GM19023 (cell line): ENCODE measurements around the gene ANKRD13C.

ENCODE experiments used
- ATAC-seq: cut with Tn5 transposase; IDR thresholded peaks from one replicate; pipeline ENCODE4 v1.9.1; 2021; ENCODE audit warnings: mild to moderate bottlenecking, moderate library complexity; ENCODE audit not compliant: unreplicated experiment

ANKRD13C gene

DNA sequence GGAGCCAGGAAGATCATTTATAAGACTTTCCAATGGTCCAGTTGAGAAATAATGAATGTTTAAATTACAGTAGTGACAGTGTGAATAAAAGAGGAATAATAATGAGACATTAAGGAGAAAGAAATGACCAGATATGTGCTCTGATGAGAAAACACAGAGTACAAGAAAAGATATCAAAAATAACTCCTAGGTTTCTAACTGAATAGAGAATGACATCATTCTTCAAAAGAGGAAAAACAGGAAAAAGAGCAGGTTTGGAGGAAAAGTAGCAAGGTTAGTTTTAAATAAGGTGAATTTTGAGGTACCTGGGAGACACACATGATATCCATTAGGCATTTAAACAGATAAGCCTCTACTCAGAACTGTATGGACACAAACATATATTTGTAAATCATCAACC lies 55.0 kb downstream of the ANKRD13C start:
- ATAC-seq, result no peak

DNA sequence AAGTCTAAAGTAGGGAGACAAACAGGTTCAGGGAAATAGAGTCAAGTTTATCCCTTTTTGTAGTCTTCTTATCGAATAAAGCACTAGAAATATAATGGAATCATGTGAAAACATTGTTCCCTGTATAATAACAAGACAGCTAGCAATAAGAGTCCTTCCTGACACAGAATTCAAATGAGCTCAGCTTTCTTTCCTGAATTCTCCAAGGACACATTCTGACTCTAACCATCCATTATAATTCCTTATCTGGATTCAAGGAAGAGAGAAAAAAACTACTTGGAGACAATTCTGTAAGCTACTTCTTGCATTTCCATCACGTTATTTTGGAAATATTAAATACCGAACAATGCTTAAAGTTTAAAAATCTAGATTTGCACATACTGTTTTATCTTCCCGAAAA lies 58.8 kb downstream of the ANKRD13C start:
- ATAC-seq, result no peak

DNA sequence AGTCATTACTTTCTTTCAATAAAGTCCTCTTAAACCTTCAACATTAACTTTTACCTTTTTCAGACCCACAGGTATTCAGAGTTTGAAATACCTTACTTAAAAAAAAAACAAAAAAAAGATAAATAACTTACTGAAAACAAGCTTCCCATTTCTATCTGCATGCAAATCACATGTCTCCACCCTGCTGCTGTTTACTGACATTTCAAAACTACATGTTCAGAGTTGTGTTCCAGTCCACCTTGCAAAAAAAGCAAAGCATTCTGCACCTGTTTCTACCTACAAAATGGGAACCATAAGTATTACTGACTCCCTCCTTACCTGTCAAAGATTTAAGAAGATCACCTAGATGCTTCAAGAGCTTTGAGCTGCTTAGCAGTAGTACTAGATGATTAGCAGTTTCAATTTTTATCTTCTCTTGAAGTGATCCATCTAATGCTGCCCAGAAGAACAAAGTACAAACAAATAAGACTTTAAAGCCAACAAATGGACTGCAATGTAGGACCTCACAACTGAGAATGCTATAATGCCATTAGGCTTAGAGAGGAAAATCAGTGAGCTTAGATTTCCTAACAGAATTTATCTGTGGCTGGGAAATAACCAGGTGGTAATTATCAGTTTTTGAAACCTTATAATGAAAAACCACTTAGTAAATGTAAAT lies 61.2 kb downstream of the ANKRD13C start:
- ATAC-seq, result no peak

DNA sequence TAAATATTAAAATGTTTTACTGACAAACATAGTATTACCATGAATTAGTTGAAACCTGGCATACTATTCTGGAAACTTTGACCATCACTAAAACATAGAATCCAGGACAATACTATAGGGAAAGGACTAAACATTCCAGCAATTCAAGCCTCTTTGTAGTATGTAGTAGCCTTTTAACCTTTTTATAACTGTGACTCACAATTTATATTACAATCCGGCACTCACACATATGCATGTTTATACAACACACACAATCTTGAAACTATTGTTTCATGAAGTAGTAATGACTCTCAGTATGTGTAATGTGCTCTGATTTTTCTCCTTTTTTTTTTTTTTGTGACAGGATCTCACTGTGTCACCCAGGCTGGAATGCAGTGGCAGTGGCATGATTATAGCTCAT lies 64.3 kb downstream of the ANKRD13C start:
- ATAC-seq, result no peak

DNA sequence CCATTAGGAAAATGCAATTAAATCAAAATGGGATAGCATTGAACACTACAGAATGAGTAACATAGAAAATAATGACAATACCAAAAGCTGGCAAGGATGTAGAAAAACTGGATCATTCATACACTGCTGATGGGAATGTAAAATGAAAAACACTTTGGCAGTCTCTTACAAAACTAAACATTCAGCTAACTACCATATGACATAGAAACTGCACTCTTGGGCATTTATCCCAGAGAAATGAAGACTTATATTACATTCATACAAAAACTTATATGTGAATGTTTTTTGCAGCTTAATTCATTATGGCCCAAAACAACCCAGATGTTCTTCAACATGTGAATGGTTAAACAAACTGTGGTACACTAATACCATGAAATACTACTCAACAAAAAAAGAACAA lies 66.4 kb downstream of the ANKRD13C start:
- ATAC-seq, result no peak

DNA sequence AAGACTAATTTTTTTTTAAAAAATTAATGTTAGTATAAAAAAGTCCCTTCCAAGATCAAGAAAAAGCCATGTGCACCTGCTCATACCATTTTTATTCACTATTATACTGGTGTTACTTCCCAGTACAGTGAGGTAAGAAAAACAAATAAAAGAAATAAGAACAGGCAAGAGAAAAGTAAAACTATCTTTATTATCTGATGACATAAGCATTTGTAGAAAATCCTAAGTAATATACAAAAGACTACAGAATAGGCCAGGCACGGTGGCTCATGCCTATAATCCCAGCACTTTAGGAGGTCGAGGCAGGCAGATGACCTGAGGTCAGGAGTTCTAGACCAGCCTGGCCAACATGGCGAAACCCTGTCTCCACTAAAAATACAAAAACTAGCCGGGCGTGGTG lies 68.1 kb downstream of the ANKRD13C start:
- no peak for ATAC-seq

DNA sequence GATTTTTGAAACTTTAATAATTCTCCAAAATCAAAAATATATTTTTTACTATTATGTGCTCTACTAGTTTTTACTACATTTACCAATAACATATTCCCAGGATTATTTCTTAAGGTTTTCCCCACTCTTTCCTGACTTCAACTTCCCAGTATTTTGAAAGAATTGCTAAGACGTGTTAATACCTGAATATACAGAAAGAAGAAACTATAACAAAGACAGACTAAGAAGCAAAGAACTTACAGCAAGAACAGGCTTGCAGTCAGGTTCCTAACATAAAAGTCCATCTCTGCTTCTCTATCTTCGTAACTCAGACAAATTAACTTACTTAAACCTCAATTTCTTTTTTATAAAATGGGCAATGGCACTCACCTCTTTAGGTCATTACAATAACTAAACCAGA lies 70.2 kb downstream of the ANKRD13C start:
- no peak for ATAC-seq

DNA sequence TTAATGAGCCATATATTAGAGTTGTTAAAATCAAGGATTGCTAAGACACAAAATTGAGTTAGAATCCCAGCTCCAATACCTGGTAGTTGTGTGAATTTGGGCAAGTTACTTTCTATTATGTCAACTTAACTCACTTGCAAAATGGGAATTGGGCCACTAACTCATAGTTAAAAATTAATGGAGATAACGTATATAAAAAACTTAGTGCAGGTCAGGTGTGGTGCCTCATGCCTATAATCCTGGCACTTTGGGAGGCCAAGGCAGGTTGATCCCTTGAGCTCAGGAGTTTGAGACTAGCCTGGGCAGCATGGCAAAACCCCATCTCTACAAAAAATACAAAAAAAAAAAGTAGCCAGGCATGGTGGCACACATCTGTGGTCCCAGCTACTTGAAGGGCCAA lies 75.8 kb downstream of the ANKRD13C start:
- ATAC-seq, result no peak

DNA sequence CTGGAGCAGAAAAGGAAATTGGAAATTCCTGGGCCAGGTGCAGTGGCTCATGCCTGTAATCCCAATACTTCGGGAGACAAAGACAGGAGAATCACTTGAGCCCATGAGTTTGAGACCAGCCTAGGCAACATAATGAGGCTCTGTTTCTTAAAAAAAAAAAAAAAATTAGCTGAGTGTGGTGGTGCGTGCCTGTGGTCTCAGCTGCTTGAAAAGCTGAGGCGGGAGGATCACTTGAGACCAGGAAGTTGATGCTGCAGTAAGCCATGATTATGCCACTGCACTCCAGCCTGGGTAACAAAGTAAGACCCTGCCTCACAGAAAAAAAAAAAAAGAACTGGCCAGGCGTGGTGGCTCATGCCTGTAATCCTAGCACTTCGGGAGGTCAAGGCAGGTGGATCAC lies 76.6 kb downstream of the ANKRD13C start:
- no peak for ATAC-seq

DNA sequence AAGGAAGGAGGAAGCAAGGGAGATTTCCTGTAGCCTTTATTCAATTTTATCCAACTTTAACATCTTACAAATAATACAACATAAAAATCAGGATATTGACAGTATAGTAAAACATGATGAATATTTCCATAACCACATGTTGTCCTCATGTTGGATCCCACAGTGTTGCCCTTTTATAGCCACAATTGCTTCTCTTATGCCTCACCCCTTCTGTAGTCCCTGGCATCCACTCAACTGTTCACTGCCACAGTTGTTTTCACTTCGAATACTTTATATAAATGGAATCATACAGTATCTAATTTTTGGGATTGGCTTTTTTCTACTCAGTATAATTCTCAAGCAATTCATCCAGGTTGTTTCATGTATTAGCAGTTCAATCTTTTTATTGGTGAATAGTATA lies 88.6 kb downstream of the ANKRD13C start:
- no peak for ATAC-seq

DNA sequence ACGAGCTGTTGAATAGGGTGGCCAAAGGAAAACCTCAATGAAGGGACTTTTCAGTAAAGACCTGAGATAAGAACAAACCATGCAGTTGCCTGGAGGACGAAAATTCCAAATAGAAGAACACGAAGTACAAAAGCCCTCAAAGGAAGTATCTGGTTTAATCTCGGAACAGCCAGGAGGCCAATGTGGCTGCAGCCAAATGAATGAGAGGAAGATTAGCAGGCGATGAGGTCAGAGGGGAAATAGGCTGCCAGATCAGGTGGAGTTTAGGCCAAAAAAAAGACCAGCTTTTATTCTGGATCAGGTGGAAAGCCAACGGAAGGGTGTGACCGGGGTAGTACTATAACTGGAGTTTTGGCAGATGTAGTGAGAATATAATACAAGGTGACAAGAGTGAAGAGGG lies 89.7 kb downstream of the ANKRD13C start:
- no peak for ATAC-seq

DNA sequence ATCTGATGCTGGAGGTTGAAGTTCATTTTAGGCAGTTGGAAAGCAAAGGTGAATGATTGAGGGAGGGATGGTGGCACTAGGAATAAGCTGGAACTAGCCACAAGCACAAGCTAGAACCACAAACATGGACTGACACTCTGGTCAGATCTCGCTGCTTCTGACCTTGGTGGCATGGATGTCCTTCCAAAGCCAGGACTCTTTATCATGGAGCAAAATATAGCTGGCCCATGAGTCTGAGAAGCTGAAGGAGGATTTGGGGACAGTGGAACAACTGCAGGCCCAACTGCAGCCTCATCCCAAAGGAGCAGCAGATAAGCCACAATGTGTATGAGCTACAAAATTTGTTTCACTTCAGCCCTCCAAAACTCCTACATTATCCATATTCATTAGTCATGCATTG lies 97.9 kb downstream of the ANKRD13C start:
- ATAC-seq, result no peak

DNA sequence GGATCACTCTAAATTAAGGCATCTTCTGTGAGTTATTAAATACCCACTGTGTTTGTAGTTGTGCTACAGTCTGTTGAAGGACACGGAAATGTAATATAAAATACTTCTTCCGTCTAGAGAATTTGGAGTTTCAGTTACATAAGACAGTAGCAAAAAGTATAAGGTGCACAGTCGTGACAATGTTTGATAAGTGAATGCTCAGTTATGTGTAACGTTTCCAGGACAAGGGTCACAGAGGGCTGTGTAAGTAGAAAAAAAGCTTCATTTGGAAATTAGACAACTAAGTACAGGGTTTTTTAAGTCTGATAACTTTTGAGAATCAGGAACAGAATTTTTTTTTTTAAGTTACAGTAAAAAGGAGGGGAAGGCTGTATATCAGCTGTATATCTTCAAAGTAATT lies 105.8 kb downstream of the ANKRD13C start:
- no peak for ATAC-seq

DNA sequence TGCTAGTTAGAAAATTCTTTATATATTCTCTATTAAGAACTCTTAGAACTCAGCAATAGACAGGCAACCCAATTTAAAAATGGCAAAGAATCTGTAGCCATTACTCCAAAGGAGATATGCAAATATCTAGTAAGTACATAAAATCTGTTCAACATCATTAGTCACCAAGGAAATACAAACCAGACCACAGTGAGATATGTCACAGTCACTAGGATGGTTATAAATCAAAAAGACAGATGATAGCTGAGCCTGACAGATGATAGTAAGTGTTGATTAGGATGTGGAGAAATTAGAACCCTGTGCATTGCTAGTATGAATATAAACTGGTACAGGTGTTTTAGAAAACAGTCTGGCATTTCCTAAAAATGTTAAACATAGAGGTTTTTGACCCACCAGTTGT lies 106.8 kb downstream of the ANKRD13C start:
- no peak for ATAC-seq

DNA sequence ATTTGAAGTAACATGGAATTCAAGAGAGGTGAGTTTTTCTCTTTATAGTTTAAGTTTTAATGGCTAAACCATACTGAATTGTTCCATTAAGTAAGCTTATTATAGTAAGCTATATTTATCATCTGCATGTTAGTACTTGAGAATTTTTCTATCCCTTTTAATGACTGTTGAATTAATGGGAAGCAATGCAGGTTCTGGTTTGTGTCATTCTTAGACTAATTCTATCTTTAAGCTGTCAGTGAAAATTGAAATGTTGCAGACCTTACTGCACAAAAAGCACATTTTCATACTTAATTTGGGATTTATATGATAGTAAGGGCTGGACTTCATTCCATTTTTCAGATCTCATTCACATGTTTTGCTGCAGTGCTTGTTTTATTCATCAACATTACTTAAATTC lies 107.4 kb downstream of the ANKRD13C start:
- no peak for ATAC-seq

DNA sequence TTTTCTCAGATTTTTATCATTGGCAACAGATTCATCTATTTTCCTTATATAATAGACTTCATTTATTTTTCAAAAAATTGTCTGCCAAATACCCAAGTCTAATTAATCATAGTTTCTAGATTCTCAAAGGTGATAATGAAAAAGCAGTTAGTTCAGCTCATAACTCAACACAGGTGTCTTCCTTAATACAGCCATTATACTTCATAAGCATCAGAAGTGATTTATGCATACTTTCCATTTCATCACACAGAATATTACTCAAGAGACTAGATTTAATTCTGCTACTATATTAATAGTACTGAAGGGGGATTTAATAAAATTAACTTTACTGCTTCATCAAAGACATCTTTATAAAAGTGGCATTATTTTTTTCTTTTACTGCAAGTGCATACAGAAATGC lies 114.6 kb downstream of the ANKRD13C start:
- ATAC-seq, result no peak

DNA sequence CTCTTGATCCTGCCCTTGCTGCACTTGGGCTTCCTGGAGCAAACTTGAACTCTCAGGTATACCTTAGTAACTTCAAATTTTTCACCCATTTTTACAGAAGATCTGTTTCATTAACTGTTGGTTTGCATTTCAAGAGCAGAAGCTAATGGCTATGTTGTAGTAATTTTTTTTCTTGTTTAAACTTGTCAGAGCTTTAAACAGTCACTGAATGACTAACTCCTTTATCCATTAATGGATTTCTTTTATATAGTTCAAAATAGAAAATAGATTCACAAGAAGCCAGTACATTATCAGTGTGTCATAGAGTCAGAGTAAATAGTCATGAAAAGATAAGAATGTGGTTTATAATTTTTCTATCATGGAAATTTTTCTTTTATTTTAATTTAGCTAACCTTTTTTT lies 119.8 kb downstream of the ANKRD13C start:
- no peak for ATAC-seq

DNA sequence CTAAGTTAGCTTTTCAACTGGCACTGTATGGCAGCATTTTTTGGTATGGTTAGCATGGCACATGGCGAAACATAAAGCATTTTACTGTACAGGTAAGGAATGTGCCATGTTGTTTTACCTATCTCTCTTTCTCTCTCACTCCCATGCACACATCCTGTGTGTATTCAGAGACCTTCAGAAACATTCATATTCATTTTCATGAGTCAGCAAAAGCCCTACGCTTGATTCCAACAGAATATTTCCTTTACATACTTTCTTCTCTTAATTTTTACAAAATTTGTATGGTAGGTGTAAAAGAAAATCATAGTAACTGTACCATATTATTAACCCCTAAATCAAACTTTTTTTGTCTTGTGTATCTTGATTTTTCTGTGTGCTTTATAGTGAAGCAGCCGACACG lies 123.0 kb downstream of the ANKRD13C start:
- no peak for ATAC-seq

DNA sequence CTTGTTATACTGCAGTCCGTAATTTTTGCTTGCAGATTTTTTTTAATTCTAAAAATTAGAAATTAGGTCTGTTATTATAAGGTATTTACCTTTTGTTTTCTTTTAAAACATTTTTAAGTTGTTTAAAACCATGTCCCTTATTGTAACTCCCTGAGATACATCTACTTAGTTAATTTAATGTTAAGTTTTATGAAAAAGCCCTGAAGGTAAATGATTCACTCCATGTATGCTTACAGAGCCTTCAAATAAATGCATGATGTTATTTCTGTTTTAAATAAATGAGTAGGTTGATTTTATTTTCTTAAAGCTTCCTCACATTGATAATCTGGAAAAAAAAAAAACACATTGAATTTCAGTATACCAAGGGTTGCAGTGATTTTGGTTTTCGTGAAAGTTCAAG lies 125.9 kb downstream of the ANKRD13C start:
- ATAC-seq, result no peak

DNA sequence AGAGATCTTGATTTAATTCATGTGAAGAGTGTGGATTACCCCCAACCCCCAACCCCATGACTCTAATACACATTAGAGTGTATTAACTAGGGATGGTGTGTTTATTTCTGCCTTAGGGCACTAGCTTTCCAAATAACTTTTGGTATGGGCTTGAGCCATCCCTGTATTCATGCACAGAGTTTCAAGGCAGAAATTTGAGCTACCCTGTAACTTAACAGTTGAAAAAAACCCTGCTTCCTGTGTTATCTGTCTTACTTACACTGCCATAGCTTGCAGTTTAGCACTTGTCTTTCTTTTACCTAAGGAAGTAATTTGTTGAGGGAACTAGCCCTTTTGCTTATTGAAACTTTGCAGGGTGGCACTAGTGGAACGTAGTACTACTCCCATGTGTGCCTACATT lies 127.1 kb downstream of the ANKRD13C start:
- ATAC-seq, result no peak

DNA sequence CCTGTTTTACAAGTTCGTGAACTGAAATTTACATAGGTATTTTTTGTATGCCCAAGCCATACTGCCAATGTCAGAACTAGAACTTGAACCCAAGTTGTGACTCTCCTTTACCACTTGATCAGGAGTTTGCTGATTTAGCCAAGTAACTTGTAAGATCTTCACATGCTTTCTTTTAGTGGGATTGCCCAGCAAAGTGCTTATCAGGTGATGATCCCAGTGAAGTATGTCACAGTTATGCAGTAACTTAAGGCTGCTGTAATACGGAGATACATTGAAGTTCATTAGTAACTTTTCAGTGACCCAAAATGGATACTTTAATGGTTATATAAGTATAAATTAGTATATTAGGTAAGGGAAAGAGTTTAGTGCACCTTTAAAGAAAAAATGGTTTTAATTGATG lies 129.6 kb downstream of the ANKRD13C start:
- no peak for ATAC-seq

DNA sequence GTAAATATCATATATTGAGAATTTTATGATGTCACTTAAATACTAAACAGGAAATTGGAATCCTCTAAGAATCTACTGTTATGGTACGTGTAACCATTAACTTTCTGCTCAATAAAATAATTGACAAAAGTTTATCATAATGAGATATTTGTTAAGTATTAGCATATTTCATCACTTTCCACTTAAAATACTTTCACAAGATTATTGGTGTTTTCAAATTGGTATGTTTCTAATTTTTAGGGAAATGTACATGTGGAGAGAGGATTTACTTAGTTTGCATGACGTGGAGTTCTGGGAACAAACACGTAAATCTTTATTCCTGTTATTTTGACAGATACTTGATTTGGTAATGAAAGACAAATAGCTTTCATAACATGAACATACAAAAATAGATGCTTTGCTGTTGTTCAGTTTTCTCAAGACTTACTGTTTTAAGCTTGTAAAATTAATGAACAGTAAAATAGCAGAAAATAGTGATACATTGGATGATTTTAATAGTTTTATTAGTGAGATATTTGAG lies 131.7 kb downstream of the ANKRD13C start:
- ATAC-seq, result no peak
